Loucy (cell line): ENCODE results near the gene PAN3.

ENCODE experiments used
- CTCF ChIP-seq: fragments of 200-600 bp; sonication (generic); conservative IDR thresholded peaks from 2 replicates; pipeline ENCODE4 v1.5.1; 2014; ENCODE audit warnings: mild to moderate bottlenecking, antibody characterized with exemption, low read length
- EZH2phosphoT487 ChIP-seq: fragments of 200-600 bp; IDR thresholded peaks from 2 replicates; pipeline ENCODE4 v1.6.1; 2018; ENCODE audit warnings: antibody characterized with exemption, mild to moderate bottlenecking, moderate library complexity, borderline replicate concordance

- TF ChIP-seq CTCF = no peak
- no peak for TF ChIP-seq EZH2phosphoT487
Measured at GRCh38 chr13:28128030-28128429, 10.3 kb upstream of the PAN3 start.
